ENCODE results near the gene ARHGEF25. TPM values are rescaled to one million over a fixed set of nuclear protein-coding genes. Genes with fewer than 3 reads are reported as not detected.

Gene ARHGEF25
- total and polyA plus RNA-seq, 2 of the 13 experiments (the other 11 are each of a cell fraction or from before 2014, with no cell fraction given) = 11.5 to 12.5 TPM

- BruUV-seq (replicated peaks) = no TSS peak
- ChIA-PET POLR2A (interaction anchor here (0.7 to 2.6 kb wide), 2 partner anchors 36 to 139 kb away, joined by 3 to 8 read pairs; no protein-coding TSS in a partner anchor), CTCF (ENCODE audit: low intra/inter-chr PET ratio, low total read pairs) (interaction anchor here (3.8 kb wide), 1 partner anchor 36 kb away, joined by 53 read pairs; no protein-coding TSS in a partner anchor)
- peaks cover 3 to 25% of the 10 kb centered on the region in 2 experiments for H3K36me3 ChIP-seq (replicated peaks in 1 of 2; ENCODE audit: control insufficient read depth in 1 of 2, insufficient read depth in 2 of 2, low read length in 2 of 2)
- H3K9ac ChIP-seq (ENCODE audit: insufficient read depth, low read depth, low read length) = no peak overlapping the region
- H3K4me2 ChIP-seq (ENCODE audit: low read depth, low read length) = no peak overlapping the region
- ATAC-seq = no peak
- WGBS (ENCODE audit: low lambda C conversion rate) = 81% methylated on average over 2 of the region's 2 CpGs
- H4K20me1 ChIP-seq (ENCODE audit: insufficient read depth, low read length) = no peaks in the 10 kb centered on the region
- intact Hi-C loops (cut with micrococcal nuclease; ENCODE audit: unreplicated experiment) = no loop called here
- peaks cover 25% of the 10 kb centered on the region for H3K4me1 ChIP-seq (ENCODE audit: insufficient read depth, low read length)
- in situ Hi-C loops (cut with HindIII; ENCODE audit: extremely low pct_ligation_motif_present, low pct_unique_long_range_greater_than_20kb) = no loop called here
- no peak for DNase-seq (ENCODE audit: low spot score)
- no peaks in the 10 kb centered on the region for H3K9me3 ChIP-seq (ENCODE audit: low read length)
- FAIRE-seq = no peak
- H3K27me3 ChIP-seq (ENCODE audit: control insufficient read depth in 1 of 2, insufficient read depth in 2 of 2, low read length in 2 of 2) = no peaks in the 10 kb centered on the region
- no peak overlapping the region for H2AFZ ChIP-seq (ENCODE audit: low read length)
- no peaks in the 10 kb centered on the region for H3K79me2 ChIP-seq (ENCODE audit: insufficient read depth, low read length)
- no peak overlapping the region for H3K27ac ChIP-seq (ENCODE audit: extremely low read length, insufficient read depth, low read length)
- no peak overlapping the region for H3K4me3 ChIP-seq (replicated peaks in 1 of 3; ENCODE audit: insufficient read depth in 1 of 3, low read depth in 2 of 3, low read length in 3 of 3)
- TF ChIP-seq ZNF704 (CRISPR knock-in tag; IDR thresholded peaks at IDR 0.05; ENCODE audit: borderline replicate concordance) (no peak), PAF1 (CRISPR knock-in tag; IDR thresholded peaks at IDR 0.05) (no peak), SIN3A (IDR thresholded peaks at IDR 0.05; ENCODE audit: borderline replicate concordance, low read depth, low read length) (no peak), PLRG1 (conservative IDR thresholded peaks at IDR 0.05) (no peak), ESRRA (CRISPR knock-in tag; IDR thresholded peaks at IDR 0.05; ENCODE audit: low read depth) (no peak), HOXA7 (CRISPR knock-in tag; IDR thresholded peaks at IDR 0.05) (no peak), FOXM1 (CRISPR knock-in tag; IDR thresholded peaks at IDR 0.05) (no peak), ZNF18 (CRISPR knock-in tag; IDR thresholded peaks at IDR 0.05; ENCODE audit: insufficient replicate concordance) (no peak), LRRFIP1 (CRISPR knock-in tag; conservative IDR thresholded peaks at IDR 0.05) (no peak), ZNF382 (CRISPR knock-in tag; IDR thresholded peaks at IDR 0.05; ENCODE audit: borderline replicate concordance) (no peak), TCF7 (IDR thresholded peaks at IDR 0.05; ENCODE audit: low read depth) (no peak), ZNF563 (CRISPR knock-in tag; IDR thresholded peaks at IDR 0.05) (no peak), ZNF576 (CRISPR knock-in tag; IDR thresholded peaks at IDR 0.05) (no peak), SRSF1 (optimal IDR thresholded peaks at IDR 0.05; ENCODE audit: low read depth, low read length) (no peak), ZSCAN21 (CRISPR knock-in tag; IDR thresholded peaks at IDR 0.05; ENCODE audit: borderline replicate concordance) (no peak), ZNF441 (CRISPR knock-in tag; IDR thresholded peaks at IDR 0.05; ENCODE audit: borderline replicate concordance) (no peak)
These were observed 26.1 kb upstream of the ARHGEF25 start for GRCh38 chr12:57585156-57585555.
